ENCODE measurements around the gene UGT1A1.

Gene UGT1A1

GRCh38 chr2:233820774-233821105, 60.7 kb downstream of the UGT1A1 start:
- peaks cover 18% of the 10 kb centered on the region for H3K27me3 ChIP-seq (ENCODE audit: control insufficient read depth, insufficient read depth, low read length)
- H3K9ac ChIP-seq (ENCODE audit: low read depth, low read length) = no peak overlapping the region
- no peaks in the 10 kb centered on the region for H3K36me3 ChIP-seq (ENCODE audit: insufficient read depth, low read length)

GRCh38 chr2:233821196-233821595, 61.1 kb downstream of the UGT1A1 start:
- no peak overlapping the region for H3K9ac ChIP-seq (ENCODE audit: low read depth, low read length)
- no peaks in the 10 kb centered on the region for H3K9me3 ChIP-seq (replicated peaks; ENCODE audit: low read length)
- H3K27me3 ChIP-seq (ENCODE audit: control insufficient read depth, insufficient read depth, low read length) = peaks cover 13% of the 10 kb centered on the region
- H3K4me1 ChIP-seq (ENCODE audit: control insufficient read depth, insufficient read depth, low read length) = no peaks in the 10 kb centered on the region
- H3K4me2 ChIP-seq (ENCODE audit: low read length) = no peak overlapping the region
- H3K4me3 ChIP-seq (ENCODE audit: low read length) = no peak overlapping the region
- H3K36me3 ChIP-seq (ENCODE audit: insufficient read depth, low read length) = no peaks in the 10 kb centered on the region

More at GRCh38 chr2:233820774-233821105, 60.7 kb downstream of the UGT1A1 start:
- Histone ChIP-seq H3K4me2 (ENCODE audit: low read length) (no peak overlapping the region), H3K4me3 (ENCODE audit: low read length) (no peak overlapping the region), H3K4me1 (ENCODE audit: control insufficient read depth, insufficient read depth, low read length) (no peaks in the 10 kb centered on the region), H3K9me3 (replicated peaks; ENCODE audit: low read length) (no peaks in the 10 kb centered on the region)

DNA sequence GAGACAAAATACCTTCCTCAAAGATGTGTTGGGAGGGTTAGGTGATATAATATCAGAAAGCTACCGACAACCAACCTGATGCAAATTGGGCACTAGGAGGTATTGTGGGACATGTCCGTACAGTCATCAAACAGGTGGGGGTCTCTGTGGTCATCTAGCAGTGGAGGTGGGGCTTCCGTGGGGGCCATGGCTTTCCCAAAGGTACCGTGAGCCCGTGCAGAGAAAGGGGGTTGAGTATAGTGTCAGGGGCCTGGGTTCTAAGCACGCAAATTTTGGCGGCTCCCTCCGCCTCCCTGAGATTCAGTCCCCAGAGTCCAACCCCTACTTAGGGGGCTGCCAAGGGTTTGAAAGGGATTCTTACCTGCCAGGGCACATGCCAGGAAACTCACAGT, 61.6 kb downstream of the UGT1A1 start:
- no peaks in the 10 kb centered on the region for H3K36me3 ChIP-seq (ENCODE audit: insufficient read depth, low read length)
- no peaks in the 10 kb centered on the region for H3K4me1 ChIP-seq (ENCODE audit: control insufficient read depth, insufficient read depth, low read length)
- H3K9me3 ChIP-seq (replicated peaks; ENCODE audit: low read length) = no peaks in the 10 kb centered on the region
- H3K4me2 ChIP-seq (ENCODE audit: low read length) = no peak overlapping the region
- no peak overlapping the region for H3K9ac ChIP-seq (ENCODE audit: low read depth, low read length)
- peaks cover 11% of the 10 kb centered on the region for H3K27me3 ChIP-seq (ENCODE audit: control insufficient read depth, insufficient read depth, low read length)
- H3K4me3 ChIP-seq (ENCODE audit: low read length) = no peak overlapping the region

- H3K36me3 ChIP-seq (ENCODE audit: insufficient read depth, low read length) = no peaks in the 10 kb centered on the region
- H3K9me3 ChIP-seq (replicated peaks; ENCODE audit: low read length) = no peaks in the 10 kb centered on the region
- H3K27me3 ChIP-seq (ENCODE audit: control insufficient read depth, insufficient read depth, low read length) = peaks cover 11% of the 10 kb centered on the region
- no peak overlapping the region for H3K4me2 ChIP-seq (ENCODE audit: low read length)
- no peak overlapping the region for H3K4me3 ChIP-seq (ENCODE audit: low read length)
- no peaks in the 10 kb centered on the region for H3K4me1 ChIP-seq (ENCODE audit: control insufficient read depth, insufficient read depth, low read length)
- no peak overlapping the region for H3K9ac ChIP-seq (ENCODE audit: low read depth, low read length)
These were observed 62.2 kb downstream of the UGT1A1 start for GRCh38 chr2:233822101-233822771.
